GM23338 (cell line): Measurements from ENCODE around the gene ANKK1. TPM values are rescaled to one million over a fixed set of nuclear protein-coding genes. Genes with fewer than 3 reads are reported as not detected.

Experiments used
- ATAC-seq: fragments of 200-7000 bp; cut with Tn5 transposase; 3 replicates; pipeline ENCODE4 v1.9.1; 2020
- DNase-seq: peaks from one replicate; pipeline ENCODE4 v3.0.0-alpha.2; 2015; ENCODE audit warnings: low spot score
- H2AFZ ChIP-seq: fragments of 200-600 bp; sonication (generic); 2 replicates; pipeline ENCODE4 v1.8.0; 2016; ENCODE audit warnings: antibody characterized with exemption, mild to moderate bottlenecking, moderate library complexity
- H3F3A ChIP-seq: fragments of 200-600 bp; sonication (generic); replicated peaks from 2 replicates; pipeline ENCODE4 v1.8.0; 2017; ENCODE audit warnings: antibody characterized with exemption, mixed run types, low read depth
- H3K27ac ChIP-seq: fragments of 200-600 bp; sonication (generic); 2 replicates; pipeline ENCODE4 v1.6.1; 2016; ENCODE audit warnings: low read depth
- H3K27me3 ChIP-seq: fragments of 200-600 bp; sonication (generic); 2 replicates; pipeline ENCODE4 v1.8.0; 2016; ENCODE audit warnings: mild to moderate bottlenecking, mixed run types, moderate library complexity; ENCODE audit not compliant: insufficient read depth
- H3K36me3 ChIP-seq: fragments of 200-600 bp; sonication (generic); 2 replicates; pipeline ENCODE4 v1.8.0; 2016; ENCODE audit warnings: mild to moderate bottlenecking; ENCODE audit not compliant: insufficient read depth
- H3K4me1 ChIP-seq: fragments of 200-600 bp; sonication (generic); 2 replicates; pipeline ENCODE4 v1.8.0; 2016; ENCODE audit warnings: mild to moderate bottlenecking, moderate library complexity; ENCODE audit not compliant: insufficient read depth
- H3K4me2 ChIP-seq: fragments of 200-600 bp; sonication (generic); 2 replicates; pipeline ENCODE4 v1.7.1; 2017; ENCODE audit warnings: mixed run types
- H3K4me3 ChIP-seq: fragments of 200-600 bp; sonication (generic); 2 replicates; pipeline ENCODE4 v1.6.1; 2016; ENCODE audit warnings: mixed run types
- H3K79me2 ChIP-seq: fragments of 200-600 bp; sonication (generic); replicated peaks from 2 replicates; pipeline ENCODE4 v1.8.0; 2017; ENCODE audit warnings: mild to moderate bottlenecking; ENCODE audit not compliant: insufficient read depth
- H3K9me2 ChIP-seq: fragments of 200-600 bp; sonication (generic); 2 replicates; pipeline ENCODE4 v1.8.0; 2017; ENCODE audit not compliant: insufficient read depth
- H4K20me1 ChIP-seq: fragments of 200-600 bp; sonication (generic); replicated peaks from 2 replicates; pipeline ENCODE4 v1.8.0; 2017; ENCODE audit warnings: mild to moderate bottlenecking; ENCODE audit not compliant: insufficient read depth
- H3K27ac Mint-ChIP-seq: 2 replicates; pipeline ENCODE4 v1.8.0; 2020; ENCODE audit warnings: inconsistent platforms, mild to moderate bottlenecking, moderate library complexity, mixed read lengths
- H3K27me3 Mint-ChIP-seq: 3 replicates; pipeline ENCODE4 v1.8.0; 2022; ENCODE audit warnings: low read depth, mild to moderate bottlenecking, moderate library complexity, mixed read lengths, inconsistent platforms; ENCODE audit not compliant: insufficient read depth, poor library complexity
- H3K36me3 Mint-ChIP-seq: 3 replicates; pipeline ENCODE4 v1.8.0; 2021; ENCODE audit warnings: low read depth, mild to moderate bottlenecking, inconsistent platforms, moderate library complexity, mixed read lengths
- H3K4me1 Mint-ChIP-seq: 3 replicates; pipeline ENCODE4 v1.8.0; 2020; ENCODE audit warnings: mild to moderate bottlenecking, inconsistent platforms, mixed read lengths
- H3K4me3 Mint-ChIP-seq: 3 replicates; pipeline ENCODE4 v1.8.0; 2021; ENCODE audit warnings: moderate library complexity, mild to moderate bottlenecking, inconsistent platforms, mixed read lengths
- H3K9me3 Mint-ChIP-seq: 3 replicates; pipeline ENCODE4 v1.8.0; 2020; ENCODE audit warnings: moderate library complexity, mild to moderate bottlenecking, inconsistent platforms, mixed read lengths
- CREB1 ChIP-seq: fragments of 250-450 bp; sonication (Bioruptor Pico); IDR thresholded peaks from 2 replicates; pipeline ENCODE4 v1.5.0; 2020; ENCODE audit warnings: low read depth, mild to moderate bottlenecking, moderate library complexity
- CTCF ChIP-seq, 2 experiments: fragments of 200-600 bp in 1 of 2; sonication (generic) in 1 of 2; conservative IDR thresholded peaks; 2 replicates each; pipeline versions ENCODE4 v1.5.1 to v1.6.1; 2016 to 2017; ENCODE audit warnings: antibody characterized with exemption in 2 of 2, low read depth in 2 of 2, mild to moderate bottlenecking in 2 of 2, moderate library complexity in 1 of 2
- EZH2 ChIP-seq: fragments of 200-600 bp; sonication (generic); IDR thresholded peaks from one replicate; pipeline ENCODE4 v1.8.0; 2017; ENCODE audit warnings: antibody characterized with exemption, mild to moderate bottlenecking, low read depth; ENCODE audit not compliant: unreplicated experiment
- EZH2phosphoT487 ChIP-seq: fragments of 200-600 bp; sonication (generic); IDR thresholded peaks from one replicate; pipeline ENCODE4 v1.8.1; 2018; ENCODE audit warnings: antibody characterized with exemption; ENCODE audit not compliant: unreplicated experiment
- JUNB ChIP-seq: IDR thresholded peaks from one replicate; pipeline ENCODE4 v1.6.1; 2016; ENCODE audit warnings: antibody characterized with exemption; ENCODE audit not compliant: unreplicated experiment
- NANOG ChIP-seq: IDR thresholded peaks from 2 replicates; pipeline ENCODE4 v1.6.1; 2016; ENCODE audit warnings: antibody characterized with exemption, borderline replicate concordance
- ZNF114 ChIP-seq: fragments of 250-450 bp; sonication (Bioruptor Pico); IDR thresholded peaks from 2 replicates; pipeline ENCODE4 v1.5.0; 2020; ENCODE audit warnings: mild to moderate bottlenecking, moderate library complexity
- ZNF462 ChIP-seq: fragments of 250-450 bp; sonication (Bioruptor Pico); IDR thresholded peaks from 2 replicates; pipeline ENCODE4 v1.5.0; 2020; ENCODE audit warnings: mild to moderate bottlenecking, moderate library complexity
- polyA plus RNA-seq: library from polyadenylated mRNA; unstranded; fragments of >200 nt; fragmentation: Nextera tagmentation; extraction: Ambion mirVana; gene quantifications from 2 replicates; pipeline ENCODE4 v1.2.1, GENCODE V29; 2016
- total RNA-seq: library from RNA; depleted of rRNA; stranded (reverse); fragments of >200 nt; shearing (Covaris generic); gene quantifications from 2 replicates; pipeline ENCODE4 v1.2.3, GENCODE V29; 2014
- TF ChIP-seq, protein P1 (sequence below): IDR thresholded peaks from one replicate; pipeline ENCODE4 v1.6.1; 2018; ENCODE audit warnings: antibody characterized with exemption; ENCODE audit not compliant: unreplicated experiment
- TF ChIP-seq, protein P2 (sequence below): IDR thresholded peaks from 2 replicates; pipeline ENCODE4 v1.6.1; 2016; ENCODE audit warnings: antibody characterized with exemption

ANKK1 gene
- total and polyA plus RNA-seq, 2 experiments from 2014 or later = 0.08 to 0.14 TPM

GRCh38 chr11:113369411-113369810 is 18.2 kb upstream of the ANKK1 start:
- ATAC-seq = no peak
- DNase-seq = no peak
- peaks cover 5% of the 10 kb centered on the region; the same call in 1 of the 2 replicates for H3K9me2 ChIP-seq
- H2AFZ ChIP-seq = no peak overlapping the region
- no peaks in the 10 kb centered on the region for H3K9me3 Mint-ChIP-seq
- H3K4me3 ChIP-seq = no peak overlapping the region
- H3K4me3 Mint-ChIP-seq = no peak overlapping the region
- H3K4me1 ChIP-seq = no peaks in the 10 kb centered on the region
- H3K27ac Mint-ChIP-seq = no peak overlapping the region
- no peak overlapping the region for H3K27ac ChIP-seq
- H3K27me3 Mint-ChIP-seq = peaks cover 3% of the 10 kb centered on the region
- H3K36me3 Mint-ChIP-seq = no peaks in the 10 kb centered on the region
- TF ChIP-seq EZH2 = no peak
- no peaks in the 10 kb centered on the region for H4K20me1 ChIP-seq
- H3K4me1 Mint-ChIP-seq = peaks cover 18% of the 10 kb centered on the region
- no peaks in the 10 kb centered on the region for H3K27me3 ChIP-seq
- no peaks in the 10 kb centered on the region for H3K79me2 ChIP-seq
- no peaks in the 10 kb centered on the region for H3F3A ChIP-seq
- H3K4me2 ChIP-seq = no peak overlapping the region
- no peaks in the 10 kb centered on the region for H3K36me3 ChIP-seq

GRCh38 chr11:113370634-113371033 is 16.9 kb upstream of the ANKK1 start:
- H3K4me1 ChIP-seq = no peaks in the 10 kb centered on the region
- no peaks in the 10 kb centered on the region for H3K36me3 Mint-ChIP-seq
- no peaks in the 10 kb centered on the region for H3K27me3 ChIP-seq
- H3K27ac Mint-ChIP-seq = no peak overlapping the region
- H3K79me2 ChIP-seq = no peaks in the 10 kb centered on the region
- no peak overlapping the region for H3K27ac ChIP-seq
- peaks cover 18% of the 10 kb centered on the region for H3K4me1 Mint-ChIP-seq
- H4K20me1 ChIP-seq = no peaks in the 10 kb centered on the region
- no peaks in the 10 kb centered on the region for H3K9me3 Mint-ChIP-seq
- H3K4me3 Mint-ChIP-seq = no peak overlapping the region
- H3K36me3 ChIP-seq = no peaks in the 10 kb centered on the region
- DNase-seq (no peak), ATAC-seq (no peak)
- no peaks in the 10 kb centered on the region for H3F3A ChIP-seq
- H3K27me3 Mint-ChIP-seq = peaks cover 3% of the 10 kb centered on the region
- no peak overlapping the region for H3K4me3 ChIP-seq
- peaks cover 9% of the 10 kb centered on the region; the same call in 1 of the 2 replicates for H3K9me2 ChIP-seq
- no peak overlapping the region for H2AFZ ChIP-seq
- no peak overlapping the region for H3K4me2 ChIP-seq
- TF ChIP-seq, protein P1, sequence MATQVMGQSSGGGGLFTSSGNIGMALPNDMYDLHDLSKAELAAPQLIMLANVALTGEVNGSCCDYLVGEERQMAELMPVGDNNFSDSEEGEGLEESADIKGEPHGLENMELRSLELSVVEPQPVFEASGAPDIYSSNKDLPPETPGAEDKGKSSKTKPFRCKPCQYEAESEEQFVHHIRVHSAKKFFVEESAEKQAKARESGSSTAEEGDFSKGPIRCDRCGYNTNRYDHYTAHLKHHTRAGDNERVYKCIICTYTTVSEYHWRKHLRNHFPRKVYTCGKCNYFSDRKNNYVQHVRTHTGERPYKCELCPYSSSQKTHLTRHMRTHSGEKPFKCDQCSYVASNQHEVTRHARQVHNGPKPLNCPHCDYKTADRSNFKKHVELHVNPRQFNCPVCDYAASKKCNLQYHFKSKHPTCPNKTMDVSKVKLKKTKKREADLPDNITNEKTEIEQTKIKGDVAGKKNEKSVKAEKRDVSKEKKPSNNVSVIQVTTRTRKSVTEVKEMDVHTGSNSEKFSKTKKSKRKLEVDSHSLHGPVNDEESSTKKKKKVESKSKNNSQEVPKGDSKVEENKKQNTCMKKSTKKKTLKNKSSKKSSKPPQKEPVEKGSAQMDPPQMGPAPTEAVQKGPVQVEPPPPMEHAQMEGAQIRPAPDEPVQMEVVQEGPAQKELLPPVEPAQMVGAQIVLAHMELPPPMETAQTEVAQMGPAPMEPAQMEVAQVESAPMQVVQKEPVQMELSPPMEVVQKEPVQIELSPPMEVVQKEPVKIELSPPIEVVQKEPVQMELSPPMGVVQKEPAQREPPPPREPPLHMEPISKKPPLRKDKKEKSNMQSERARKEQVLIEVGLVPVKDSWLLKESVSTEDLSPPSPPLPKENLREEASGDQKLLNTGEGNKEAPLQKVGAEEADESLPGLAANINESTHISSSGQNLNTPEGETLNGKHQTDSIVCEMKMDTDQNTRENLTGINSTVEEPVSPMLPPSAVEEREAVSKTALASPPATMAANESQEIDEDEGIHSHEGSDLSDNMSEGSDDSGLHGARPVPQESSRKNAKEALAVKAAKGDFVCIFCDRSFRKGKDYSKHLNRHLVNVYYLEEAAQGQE = no peak
- TF ChIP-seq EZH2phosphoT487 = no peak
- TF ChIP-seq NANOG = no peak
- no peak for TF ChIP-seq CREB1 (CRISPR knock-in tag)
- no peak for TF ChIP-seq JUNB
- TF ChIP-seq, protein P2, sequence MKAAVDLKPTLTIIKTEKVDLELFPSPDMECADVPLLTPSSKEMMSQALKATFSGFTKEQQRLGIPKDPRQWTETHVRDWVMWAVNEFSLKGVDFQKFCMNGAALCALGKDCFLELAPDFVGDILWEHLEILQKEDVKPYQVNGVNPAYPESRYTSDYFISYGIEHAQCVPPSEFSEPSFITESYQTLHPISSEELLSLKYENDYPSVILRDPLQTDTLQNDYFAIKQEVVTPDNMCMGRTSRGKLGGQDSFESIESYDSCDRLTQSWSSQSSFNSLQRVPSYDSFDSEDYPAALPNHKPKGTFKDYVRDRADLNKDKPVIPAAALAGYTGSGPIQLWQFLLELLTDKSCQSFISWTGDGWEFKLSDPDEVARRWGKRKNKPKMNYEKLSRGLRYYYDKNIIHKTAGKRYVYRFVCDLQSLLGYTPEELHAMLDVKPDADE = no peak
- no peak for TF ChIP-seq EZH2
- no peak for TF ChIP-seq ZNF114 (CRISPR knock-in tag)
- no peak for TF ChIP-seq CTCF (conservative IDR thresholded peaks at IDR 0.05; ENCODE audit: low read depth in 2 of 2)
- TF ChIP-seq ZNF462 (CRISPR knock-in tag) = no peak
